Mesothelial cell of epicardium (in vitro differentiated cells): Measurements from ENCODE around the gene APOBEC3B. TPM values are rescaled to one million over a fixed set of nuclear protein-coding genes. Genes with fewer than 3 reads are reported as not detected.
"Not testable (repeated sequence)": the region's sequence is repeated elsewhere in the genome, so short reads cannot be mapped to it uniquely, and the experiment has no call there.

Experiments used
- DNase-seq, 2 experiments: peaks; one replicate each; pipeline ENCODE4 v3.0.0; 2021; ENCODE audit warnings: low spot score in 2 of 2; ENCODE audit not compliant: unreplicated experiment in 2 of 2
- H3K27ac Mint-ChIP-seq: 2 replicates; pipeline ENCODE4 v1.8.0; 2021; ENCODE audit warnings: mixed read lengths
- H3K27me3 Mint-ChIP-seq: 2 replicates; pipeline ENCODE4 v1.8.0; 2021; ENCODE audit warnings: low read depth, mixed read lengths
- H3K36me3 Mint-ChIP-seq: 2 replicates; pipeline ENCODE4 v1.8.0; 2021; ENCODE audit warnings: mixed read lengths
- H3K4me1 Mint-ChIP-seq: 2 replicates; pipeline ENCODE4 v1.8.0; 2021; ENCODE audit warnings: mixed read lengths
- H3K4me3 Mint-ChIP-seq: 2 replicates; pipeline ENCODE4 v1.8.0; 2021; ENCODE audit warnings: mild to moderate bottlenecking, moderate library complexity, mixed read lengths
- H3K9me3 Mint-ChIP-seq: 2 replicates; pipeline ENCODE4 v1.8.0; 2021; ENCODE audit warnings: mixed read lengths
- total RNA-seq: library from RNA; stranded (reverse); gene quantifications from 3 replicates; pipeline ENCODE4 v1.2.1, GENCODE V29; 2021
- TF ChIP-seq, protein P1 (sequence below): fragments of 200-600 bp; sonication (generic); IDR thresholded peaks from one replicate; pipeline ENCODE4 v1.5.0; 2021; ENCODE audit warnings: antibody characterized with exemption; ENCODE audit not compliant: unreplicated experiment

Gene APOBEC3B
- total RNA-seq, 1 donor from 2014 or later, result 4.3 TPM

DNA sequence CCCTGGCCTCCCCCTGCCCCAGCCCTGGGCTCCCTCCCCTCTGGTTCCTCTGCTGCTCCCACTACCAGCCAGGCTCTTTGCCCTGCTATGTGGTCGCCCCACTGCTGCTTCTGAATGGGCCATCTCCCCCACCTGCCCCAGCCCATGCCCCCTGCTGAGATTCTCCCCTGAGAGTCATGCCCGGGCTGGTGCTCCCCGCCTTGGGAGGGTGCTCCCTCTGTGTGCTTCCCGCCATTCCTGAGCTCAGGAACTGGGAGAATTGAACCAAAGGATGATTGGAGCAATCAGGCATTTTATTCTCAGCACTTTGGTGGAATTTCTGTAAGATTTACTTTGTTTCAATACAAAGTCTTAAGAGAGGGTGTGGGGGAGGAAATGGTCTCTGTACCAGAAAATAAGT lies 45.6 kb downstream of the APOBEC3B start:
- Mint-ChIP-seq H3K4me1 (peaks cover 9% of the 10 kb centered on the region), H3K36me3 (peaks cover 4% of the 10 kb centered on the region), H3K27me3 (no peaks in the 10 kb centered on the region), H3K9me3 (no peaks in the 10 kb centered on the region), H3K4me3 (no peak overlapping the region), H3K27ac (peak overlapping the region; percentile 59)
- TF ChIP-seq, protein P1, sequence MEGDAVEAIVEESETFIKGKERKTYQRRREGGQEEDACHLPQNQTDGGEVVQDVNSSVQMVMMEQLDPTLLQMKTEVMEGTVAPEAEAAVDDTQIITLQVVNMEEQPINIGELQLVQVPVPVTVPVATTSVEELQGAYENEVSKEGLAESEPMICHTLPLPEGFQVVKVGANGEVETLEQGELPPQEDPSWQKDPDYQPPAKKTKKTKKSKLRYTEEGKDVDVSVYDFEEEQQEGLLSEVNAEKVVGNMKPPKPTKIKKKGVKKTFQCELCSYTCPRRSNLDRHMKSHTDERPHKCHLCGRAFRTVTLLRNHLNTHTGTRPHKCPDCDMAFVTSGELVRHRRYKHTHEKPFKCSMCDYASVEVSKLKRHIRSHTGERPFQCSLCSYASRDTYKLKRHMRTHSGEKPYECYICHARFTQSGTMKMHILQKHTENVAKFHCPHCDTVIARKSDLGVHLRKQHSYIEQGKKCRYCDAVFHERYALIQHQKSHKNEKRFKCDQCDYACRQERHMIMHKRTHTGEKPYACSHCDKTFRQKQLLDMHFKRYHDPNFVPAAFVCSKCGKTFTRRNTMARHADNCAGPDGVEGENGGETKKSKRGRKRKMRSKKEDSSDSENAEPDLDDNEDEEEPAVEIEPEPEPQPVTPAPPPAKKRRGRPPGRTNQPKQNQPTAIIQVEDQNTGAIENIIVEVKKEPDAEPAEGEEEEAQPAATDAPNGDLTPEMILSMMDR, result no peak
- DNase-seq, result no peak

DNA sequence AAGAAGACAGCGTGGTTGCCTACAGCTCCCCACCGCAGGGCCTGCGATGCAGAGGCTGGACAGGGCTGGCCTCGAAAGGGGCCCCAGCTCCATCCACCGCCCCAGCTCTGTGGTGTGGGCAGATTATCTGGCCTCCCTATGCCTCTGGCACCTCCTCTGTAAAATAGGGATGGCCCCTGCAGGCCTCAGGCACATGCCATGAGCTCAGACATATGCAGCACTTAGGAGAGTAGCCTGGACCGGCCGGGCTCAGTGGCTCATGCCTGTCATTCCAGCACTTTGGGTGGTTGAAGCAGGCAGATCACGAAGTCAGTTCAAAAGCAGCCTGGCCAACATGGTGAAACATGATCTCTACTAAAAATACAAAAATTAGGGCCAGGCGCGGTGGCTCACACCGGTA lies 46.1 kb downstream of the APOBEC3B start:
- Mint-ChIP-seq H3K36me3 (peaks cover 4% of the 10 kb centered on the region), H3K27ac (peak overlapping the region; percentile 59)

DNA sequence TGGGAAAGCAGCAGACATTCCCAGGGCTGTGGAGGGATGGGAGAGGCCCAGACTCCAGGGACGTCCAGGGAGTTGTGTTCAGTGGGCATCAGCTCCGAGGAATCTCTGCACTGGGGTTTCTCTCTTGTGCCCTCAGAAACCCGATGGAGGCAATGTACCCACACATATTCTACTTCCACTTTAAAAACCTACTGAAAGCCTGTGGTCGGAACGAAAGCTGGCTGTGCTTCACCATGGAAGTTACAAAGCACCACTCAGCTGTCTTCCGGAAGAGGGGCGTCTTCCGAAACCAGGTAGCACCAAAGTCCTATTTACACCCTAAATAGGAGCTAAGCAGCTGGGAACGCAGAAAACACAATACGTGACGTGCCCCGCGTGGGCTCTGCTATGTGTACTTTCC lies 47.1 kb downstream of the APOBEC3B start:
- no peak for DNase-seq
- peaks cover 9% of the 10 kb centered on the region for H3K4me1 Mint-ChIP-seq

More for the DNA sequence above, 46.1 kb downstream of the APOBEC3B start:
- Mint-ChIP-seq H3K4me1 (peaks cover 9% of the 10 kb centered on the region), H3K9me3 (no peaks in the 10 kb centered on the region), H3K4me3 (no peak overlapping the region), H3K27me3 (no peaks in the 10 kb centered on the region)
- TF ChIP-seq, protein P1, result no peak
- no peak for DNase-seq

DNA sequence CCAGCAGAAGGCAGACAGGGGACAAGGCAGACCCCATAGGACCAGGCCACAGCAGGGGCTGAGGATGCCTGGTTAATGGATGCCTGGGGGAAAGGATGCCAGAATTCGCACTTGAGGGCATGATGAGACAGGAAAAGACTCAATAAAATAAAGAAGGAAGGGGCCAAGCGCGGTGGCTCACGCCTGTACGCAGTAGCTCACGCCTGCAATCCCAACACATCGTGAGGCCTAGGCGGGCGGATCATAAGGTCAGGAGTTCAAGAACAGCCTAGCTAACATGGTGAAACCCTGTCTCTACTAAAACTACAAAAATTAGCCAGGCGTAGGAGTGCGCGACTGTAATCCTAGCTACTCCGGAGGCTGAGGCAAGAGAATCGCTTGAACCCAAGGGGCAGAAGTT lies 48.6 kb downstream of the APOBEC3B start:
- DNase-seq, result no peak
- H3K4me3 Mint-ChIP-seq, result no peak overlapping the region
- TF ChIP-seq, protein P1, result no peak
- H3K27me3 Mint-ChIP-seq, result no peaks in the 10 kb centered on the region
- no peaks in the 10 kb centered on the region for H3K9me3 Mint-ChIP-seq
- no peaks in the 10 kb centered on the region for H3K36me3 Mint-ChIP-seq
- peaks cover 9% of the 10 kb centered on the region for H3K4me1 Mint-ChIP-seq
- no peak overlapping the region for H3K27ac Mint-ChIP-seq

More for the DNA sequence above, 47.1 kb downstream of the APOBEC3B start:
- Mint-ChIP-seq H3K4me3 (no peak overlapping the region), H3K27me3 (no peaks in the 10 kb centered on the region), H3K36me3 (no peaks in the 10 kb centered on the region), H3K9me3 (no peaks in the 10 kb centered on the region), H3K27ac (no peak overlapping the region)
- TF ChIP-seq, protein P1, result no peak

DNA sequence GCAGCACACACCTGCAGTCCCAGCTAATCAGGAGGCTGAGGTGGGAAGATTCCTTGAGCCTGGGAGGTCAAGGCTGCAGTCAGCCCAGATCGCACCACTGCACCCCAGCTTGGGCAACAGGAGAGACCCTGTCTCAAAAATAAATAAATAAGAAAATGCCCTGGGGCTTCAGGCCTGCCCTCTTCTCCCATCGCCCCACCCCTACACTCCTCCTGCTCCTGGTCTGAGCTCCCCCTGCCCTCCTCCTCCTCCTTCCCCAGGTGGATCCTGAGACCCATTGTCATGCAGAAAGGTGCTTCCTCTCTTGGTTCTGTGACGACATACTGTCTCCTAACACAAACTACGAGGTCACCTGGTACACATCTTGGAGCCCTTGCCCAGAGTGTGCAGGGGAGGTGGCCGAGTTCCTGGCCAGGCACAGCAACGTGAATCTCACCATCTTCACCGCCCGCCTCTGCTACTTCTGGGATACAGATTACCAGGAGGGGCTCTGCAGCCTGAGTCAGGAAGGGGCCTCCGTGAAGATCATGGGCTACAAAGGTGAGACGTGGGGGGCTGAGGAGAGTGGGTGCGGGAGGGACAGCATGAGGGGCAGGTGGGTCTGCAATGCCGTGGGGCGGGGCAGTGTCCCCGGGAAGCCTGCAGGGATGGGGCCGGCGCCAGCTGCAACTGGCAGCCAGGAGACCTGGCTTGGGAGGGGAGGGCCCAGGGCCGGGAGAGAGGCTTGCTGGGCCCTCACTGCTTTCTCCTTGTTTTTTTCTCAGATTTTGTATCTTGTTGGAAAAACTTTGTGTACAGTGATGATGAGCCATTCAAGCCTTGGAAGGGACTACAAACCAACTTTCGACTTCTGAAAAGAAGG lies 49.5 kb downstream of the APOBEC3B start:
- not testable (repeated sequence) for H3K27ac Mint-ChIP-seq, H3K9me3 Mint-ChIP-seq, H3K4me1 Mint-ChIP-seq, H3K4me3 Mint-ChIP-seq, H3K27me3 Mint-ChIP-seq, DNase-seq, H3K36me3 Mint-ChIP-seq

DNA sequence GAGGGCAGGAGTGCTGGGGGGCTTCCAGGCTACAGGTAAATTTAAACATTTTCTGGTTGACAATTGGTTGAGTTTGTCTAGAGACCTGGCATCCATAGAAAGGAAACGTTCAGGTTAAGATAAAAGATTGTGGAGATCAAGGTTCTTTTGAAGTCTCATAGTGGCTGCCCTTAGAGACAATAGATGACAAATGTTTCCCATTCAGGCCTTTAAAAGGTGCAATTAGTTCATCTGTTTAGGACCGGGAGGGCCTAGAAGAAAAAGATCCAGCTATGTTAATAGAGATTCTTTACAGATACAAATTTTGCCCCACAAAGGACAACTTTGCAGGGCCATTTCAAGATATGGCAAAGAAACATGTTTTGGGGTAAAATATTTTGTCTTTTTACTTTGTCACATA lies 54.9 kb downstream of the APOBEC3B start:
- Mint-ChIP-seq H3K27ac (peak overlapping the region; percentile 32), H3K4me1 (peaks cover 22% of the 10 kb centered on the region)
- H3K4me3 Mint-ChIP-seq, H3K36me3 Mint-ChIP-seq, DNase-seq, H3K9me3 Mint-ChIP-seq, H3K27me3 Mint-ChIP-seq: not testable (repeated sequence)
